ENCODE results near the gene SLC27A4. TPM values are rescaled to one million over a fixed set of nuclear protein-coding genes. Genes with fewer than 3 reads are reported as not detected.

Gene SLC27A4
- total and polyA plus RNA-seq, 10 of the 15 experiments (the other 5 are each of a cell fraction or from before 2014, with no cell fraction given): 0.13 to 14.0 (median 7.6) TPM

DNA sequence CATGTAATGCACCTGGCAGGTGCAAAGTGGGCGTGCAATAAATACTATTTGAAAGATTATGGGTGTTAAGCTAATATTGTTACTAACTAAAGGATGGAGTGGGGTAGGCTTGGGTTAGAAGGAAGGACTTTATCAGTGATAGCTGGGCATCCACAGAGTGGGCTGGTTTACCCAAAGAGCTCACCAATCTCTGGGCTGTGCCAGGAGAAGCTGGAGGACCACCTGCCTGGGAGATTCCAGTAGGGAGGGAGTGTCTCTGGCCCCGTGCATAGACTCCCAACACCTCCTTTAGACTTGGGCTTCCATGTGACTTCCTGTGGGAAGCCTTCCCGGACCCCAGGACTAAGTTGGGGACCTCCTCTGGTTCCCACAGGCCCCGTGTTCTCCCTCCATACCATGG lies 25.2 kb downstream of the SLC27A4 start (continued):
- TF ChIP-seq, protein P1, sequence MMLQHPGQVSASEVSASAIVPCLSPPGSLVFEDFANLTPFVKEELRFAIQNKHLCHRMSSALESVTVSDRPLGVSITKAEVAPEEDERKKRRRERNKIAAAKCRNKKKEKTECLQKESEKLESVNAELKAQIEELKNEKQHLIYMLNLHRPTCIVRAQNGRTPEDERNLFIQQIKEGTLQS (IDR thresholded peaks at IDR 0.05; ENCODE audit: borderline replicate concordance, extremely low read depth, low read depth, low read length): no peak
- TF ChIP-seq, protein P2, sequence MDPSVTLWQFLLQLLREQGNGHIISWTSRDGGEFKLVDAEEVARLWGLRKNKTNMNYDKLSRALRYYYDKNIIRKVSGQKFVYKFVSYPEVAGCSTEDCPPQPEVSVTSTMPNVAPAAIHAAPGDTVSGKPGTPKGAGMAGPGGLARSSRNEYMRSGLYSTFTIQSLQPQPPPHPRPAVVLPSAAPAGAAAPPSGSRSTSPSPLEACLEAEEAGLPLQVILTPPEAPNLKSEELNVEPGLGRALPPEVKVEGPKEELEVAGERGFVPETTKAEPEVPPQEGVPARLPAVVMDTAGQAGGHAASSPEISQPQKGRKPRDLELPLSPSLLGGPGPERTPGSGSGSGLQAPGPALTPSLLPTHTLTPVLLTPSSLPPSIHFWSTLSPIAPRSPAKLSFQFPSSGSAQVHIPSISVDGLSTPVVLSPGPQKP (IDR thresholded peaks at IDR 0.05; ENCODE audit: low read depth, low read length): no peak
- TF ChIP-seq, protein P3, sequence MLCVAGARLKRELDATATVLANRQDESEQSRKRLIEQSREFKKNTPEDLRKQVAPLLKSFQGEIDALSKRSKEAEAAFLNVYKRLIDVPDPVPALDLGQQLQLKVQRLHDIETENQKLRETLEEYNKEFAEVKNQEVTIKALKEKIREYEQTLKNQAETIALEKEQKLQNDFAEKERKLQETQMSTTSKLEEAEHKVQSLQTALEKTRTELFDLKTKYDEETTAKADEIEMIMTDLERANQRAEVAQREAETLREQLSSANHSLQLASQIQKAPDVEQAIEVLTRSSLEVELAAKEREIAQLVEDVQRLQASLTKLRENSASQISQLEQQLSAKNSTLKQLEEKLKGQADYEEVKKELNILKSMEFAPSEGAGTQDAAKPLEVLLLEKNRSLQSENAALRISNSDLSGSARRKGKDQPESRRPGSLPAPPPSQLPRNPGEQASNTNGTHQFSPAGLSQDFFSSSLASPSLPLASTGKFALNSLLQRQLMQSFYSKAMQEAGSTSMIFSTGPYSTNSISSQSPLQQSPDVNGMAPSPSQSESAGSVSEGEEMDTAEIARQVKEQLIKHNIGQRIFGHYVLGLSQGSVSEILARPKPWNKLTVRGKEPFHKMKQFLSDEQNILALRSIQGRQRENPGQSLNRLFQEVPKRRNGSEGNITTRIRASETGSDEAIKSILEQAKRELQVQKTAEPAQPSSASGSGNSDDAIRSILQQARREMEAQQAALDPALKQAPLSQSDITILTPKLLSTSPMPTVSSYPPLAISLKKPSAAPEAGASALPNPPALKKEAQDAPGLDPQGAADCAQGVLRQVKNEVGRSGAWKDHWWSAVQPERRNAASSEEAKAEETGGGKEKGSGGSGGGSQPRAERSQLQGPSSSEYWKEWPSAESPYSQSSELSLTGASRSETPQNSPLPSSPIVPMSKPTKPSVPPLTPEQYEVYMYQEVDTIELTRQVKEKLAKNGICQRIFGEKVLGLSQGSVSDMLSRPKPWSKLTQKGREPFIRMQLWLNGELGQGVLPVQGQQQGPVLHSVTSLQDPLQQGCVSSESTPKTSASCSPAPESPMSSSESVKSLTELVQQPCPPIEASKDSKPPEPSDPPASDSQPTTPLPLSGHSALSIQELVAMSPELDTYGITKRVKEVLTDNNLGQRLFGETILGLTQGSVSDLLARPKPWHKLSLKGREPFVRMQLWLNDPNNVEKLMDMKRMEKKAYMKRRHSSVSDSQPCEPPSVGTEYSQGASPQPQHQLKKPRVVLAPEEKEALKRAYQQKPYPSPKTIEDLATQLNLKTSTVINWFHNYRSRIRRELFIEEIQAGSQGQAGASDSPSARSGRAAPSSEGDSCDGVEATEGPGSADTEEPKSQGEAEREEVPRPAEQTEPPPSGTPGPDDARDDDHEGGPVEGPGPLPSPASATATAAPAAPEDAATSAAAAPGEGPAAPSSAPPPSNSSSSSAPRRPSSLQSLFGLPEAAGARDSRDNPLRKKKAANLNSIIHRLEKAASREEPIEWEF (IDR thresholded peaks at IDR 0.05; ENCODE audit: insufficient replicate concordance, low read depth, low read length): no peak
- TF ChIP-seq, protein P4, sequence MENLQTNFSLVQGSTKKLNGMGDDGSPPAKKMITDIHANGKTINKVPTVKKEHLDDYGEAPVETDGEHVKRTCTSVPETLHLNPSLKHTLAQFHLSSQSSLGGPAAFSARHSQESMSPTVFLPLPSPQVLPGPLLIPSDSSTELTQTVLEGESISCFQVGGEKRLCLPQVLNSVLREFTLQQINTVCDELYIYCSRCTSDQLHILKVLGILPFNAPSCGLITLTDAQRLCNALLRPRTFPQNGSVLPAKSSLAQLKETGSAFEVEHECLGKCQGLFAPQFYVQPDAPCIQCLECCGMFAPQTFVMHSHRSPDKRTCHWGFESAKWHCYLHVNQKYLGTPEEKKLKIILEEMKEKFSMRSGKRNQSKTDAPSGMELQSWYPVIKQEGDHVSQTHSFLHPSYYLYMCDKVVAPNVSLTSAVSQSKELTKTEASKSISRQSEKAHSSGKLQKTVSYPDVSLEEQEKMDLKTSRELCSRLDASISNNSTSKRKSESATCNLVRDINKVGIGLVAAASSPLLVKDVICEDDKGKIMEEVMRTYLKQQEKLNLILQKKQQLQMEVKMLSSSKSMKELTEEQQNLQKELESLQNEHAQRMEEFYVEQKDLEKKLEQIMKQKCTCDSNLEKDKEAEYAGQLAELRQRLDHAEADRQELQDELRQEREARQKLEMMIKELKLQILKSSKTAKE (IDR thresholded peaks at IDR 0.05; ENCODE audit: low read depth, poor library complexity, severe bottlenecking): no peak
- TF ChIP-seq CHD4 (IDR thresholded peaks at IDR 0.05): no peak
- TF ChIP-seq, protein P5, sequence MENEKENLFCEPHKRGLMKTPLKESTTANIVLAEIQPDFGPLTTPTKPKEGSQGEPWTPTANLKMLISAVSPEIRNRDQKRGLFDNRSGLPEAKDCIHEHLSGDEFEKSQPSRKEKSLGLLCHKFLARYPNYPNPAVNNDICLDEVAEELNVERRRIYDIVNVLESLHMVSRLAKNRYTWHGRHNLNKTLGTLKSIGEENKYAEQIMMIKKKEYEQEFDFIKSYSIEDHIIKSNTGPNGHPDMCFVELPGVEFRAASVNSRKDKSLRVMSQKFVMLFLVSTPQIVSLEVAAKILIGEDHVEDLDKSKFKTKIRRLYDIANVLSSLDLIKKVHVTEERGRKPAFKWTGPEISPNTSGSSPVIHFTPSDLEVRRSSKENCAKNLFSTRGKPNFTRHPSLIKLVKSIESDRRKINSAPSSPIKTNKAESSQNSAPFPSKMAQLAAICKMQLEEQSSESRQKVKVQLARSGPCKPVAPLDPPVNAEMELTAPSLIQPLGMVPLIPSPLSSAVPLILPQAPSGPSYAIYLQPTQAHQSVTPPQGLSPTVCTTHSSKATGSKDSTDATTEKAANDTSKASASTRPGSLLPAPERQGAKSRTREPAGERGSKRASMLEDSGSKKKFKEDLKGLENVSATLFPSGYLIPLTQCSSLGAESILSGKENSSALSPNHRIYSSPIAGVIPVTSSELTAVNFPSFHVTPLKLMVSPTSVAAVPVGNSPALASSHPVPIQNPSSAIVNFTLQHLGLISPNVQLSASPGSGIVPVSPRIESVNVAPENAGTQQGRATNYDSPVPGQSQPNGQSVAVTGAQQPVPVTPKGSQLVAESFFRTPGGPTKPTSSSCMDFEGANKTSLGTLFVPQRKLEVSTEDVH (IDR thresholded peaks at IDR 0.05; ENCODE audit: low read depth, partially characterized antibody): no peak
- TF ChIP-seq, protein P6, sequence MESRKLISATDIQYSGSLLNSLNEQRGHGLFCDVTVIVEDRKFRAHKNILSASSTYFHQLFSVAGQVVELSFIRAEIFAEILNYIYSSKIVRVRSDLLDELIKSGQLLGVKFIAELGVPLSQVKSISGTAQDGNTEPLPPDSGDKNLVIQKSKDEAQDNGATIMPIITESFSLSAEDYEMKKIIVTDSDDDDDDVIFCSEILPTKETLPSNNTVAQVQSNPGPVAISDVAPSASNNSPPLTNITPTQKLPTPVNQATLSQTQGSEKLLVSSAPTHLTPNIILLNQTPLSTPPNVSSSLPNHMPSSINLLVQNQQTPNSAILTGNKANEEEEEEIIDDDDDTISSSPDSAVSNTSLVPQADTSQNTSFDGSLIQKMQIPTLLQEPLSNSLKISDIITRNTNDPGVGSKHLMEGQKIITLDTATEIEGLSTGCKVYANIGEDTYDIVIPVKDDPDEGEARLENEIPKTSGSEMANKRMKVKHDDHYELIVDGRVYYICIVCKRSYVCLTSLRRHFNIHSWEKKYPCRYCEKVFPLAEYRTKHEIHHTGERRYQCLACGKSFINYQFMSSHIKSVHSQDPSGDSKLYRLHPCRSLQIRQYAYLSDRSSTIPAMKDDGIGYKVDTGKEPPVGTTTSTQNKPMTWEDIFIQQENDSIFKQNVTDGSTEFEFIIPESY (IDR thresholded peaks at IDR 0.05): no peak

Data from GM12878 (cell line).